H1 (cell line): ENCODE data around the gene GPHB5. TPM values are rescaled to one million over a fixed set of nuclear protein-coding genes. Genes with fewer than 3 reads are reported as not detected.

Experiments
- CTCF ChIA-PET: fragments of 300-600 bp; sonication (Branson Sonifier 250); formaldehyde crosslinking; loops from one replicate; lab custom pipeline; 2021; ENCODE audit not compliant: partially characterized antibody; lab: Charles Lee
- POLR2A ChIA-PET: fragments of 300-600 bp; sonication (Branson Sonifier 250); formaldehyde crosslinking; loops from one replicate; lab custom pipeline; 2021; ENCODE audit warnings: inconsistent platforms; ENCODE audit not compliant: partially characterized antibody; lab: Charles Lee
- DNase-seq, 2 experiments: peaks; one replicate each; pipeline versions ENCODE4 v3.0.0 to v3.0.0-alpha.2; 2010 to 2022; ENCODE audit warnings: low spot score in 2 of 2, low read depth in 1 of 2, mixed read lengths in 1 of 2
- FAIRE-seq: peaks from 2 replicates; lab custom pipeline; 2011; peaks lifted over from hg19 to GRCh38; lab: Jason Lieb, UNC
- H2AFZ ChIP-seq: 2 replicates; pipeline ENCODE4 v1.8.1; 2012; ENCODE audit warnings: low read length, inconsistent platforms
- H2AK5ac ChIP-seq: 2 replicates; pipeline ENCODE4 v1.6.1; 2013; ENCODE audit warnings: low read depth, low read length
- H2BK120ac ChIP-seq: replicated peaks from 2 replicates; pipeline ENCODE3; 2013; ENCODE audit warnings: low read depth, low read length, inconsistent platforms
- H2BK12ac ChIP-seq: 2 replicates; pipeline ENCODE4 v1.6.1; 2013; ENCODE audit warnings: low read depth, low read length
- H2BK15ac ChIP-seq: 2 replicates; pipeline ENCODE4 v1.6.1; 2013; ENCODE audit warnings: low read length
- H2BK20ac ChIP-seq: 2 replicates; pipeline ENCODE4 v1.6.1; 2013; ENCODE audit warnings: low read length
- H2BK5ac ChIP-seq: 2 replicates; pipeline ENCODE4 v1.6.1; 2013; ENCODE audit warnings: low read depth, low read length
- H3K14ac ChIP-seq: 2 replicates; pipeline ENCODE4 v1.6.1; 2013; ENCODE audit warnings: inconsistent platforms; ENCODE audit not compliant: insufficient read length
- H3K18ac ChIP-seq: 2 replicates; pipeline ENCODE4 v1.6.1; 2013; ENCODE audit warnings: low read length; ENCODE audit errors: extremely low read depth
- H3K23ac ChIP-seq: 2 replicates; pipeline ENCODE4 v1.6.1; 2013; ENCODE audit warnings: inconsistent platforms; ENCODE audit not compliant: insufficient read length
- H3K23me2 ChIP-seq: 2 replicates; pipeline ENCODE4 v1.6.1; 2013; ENCODE audit warnings: low read depth, low read length
- H3K27ac ChIP-seq: 2 replicates; pipeline ENCODE4 v1.6.1; 2011; ENCODE audit warnings: low read depth, low read length, inconsistent platforms
- H3K27me3 ChIP-seq, 4 experiments: replicated peaks in 1 of 4; 1 replicate in 1 of 4; 2 replicates in 3 of 4; pipeline versions ENCODE4 v1.6.1 to v1.8.1; 2011 to 2013; ENCODE audit warnings: low read length in 3 of 4, mild to moderate bottlenecking in 3 of 4, inconsistent platforms in 2 of 4, mixed read lengths in 2 of 4, moderate library complexity in 1 of 4; ENCODE audit not compliant: control insufficient read depth in 3 of 4, insufficient read depth in 3 of 4; ENCODE audit errors: extremely low read depth in 1 of 4
- H3K36me3 ChIP-seq, 4 experiments: 2 replicates each; pipeline versions ENCODE4 v1.6.1 to v1.8.1; 2011 to 2013; ENCODE audit warnings: mild to moderate bottlenecking in 4 of 4, low read length in 3 of 4, moderate library complexity in 2 of 4, control low read depth in 1 of 4, inconsistent platforms in 1 of 4; ENCODE audit not compliant: insufficient read depth in 4 of 4, control insufficient read depth in 2 of 4
- H3K4ac ChIP-seq: replicated peaks from 2 replicates; pipeline ENCODE3; 2013; ENCODE audit warnings: low read length, low read depth, mixed read lengths, inconsistent platforms; ENCODE audit not compliant: insufficient read length
- H3K4me1 ChIP-seq, 4 experiments: replicated peaks in 1 of 4; 1 replicate in 1 of 4; 2 replicates in 3 of 4; pipeline versions ENCODE4 v1.6.1 to v1.8.1; 2011 to 2013; ENCODE audit warnings: low read length in 3 of 4, inconsistent platforms in 2 of 4, mixed read lengths in 1 of 4; ENCODE audit not compliant: insufficient read depth in 4 of 4, control insufficient read depth in 3 of 4
- H3K4me2 ChIP-seq, 2 experiments: 2 replicates each; pipeline versions ENCODE4 v1.6.1 to v1.8.1; 2011 to 2013; ENCODE audit warnings: low read depth in 2 of 2, low read length in 2 of 2, control low read depth in 1 of 2, inconsistent platforms in 1 of 2, mild to moderate bottlenecking in 1 of 2; ENCODE audit not compliant: insufficient read depth in 1 of 2
- H3K4me3 ChIP-seq, 4 experiments: fragments of 200-600, 300-600 bp in 1 of 4; sonication (generic), shearing (Covaris generic), sonication (Bioruptor Twin) in 1 of 4; 2 replicates each; pipeline versions ENCODE4 v1.5.1 to v1.8.1; 2011 to 2016; ENCODE audit warnings: low read length in 4 of 4, low read depth in 3 of 4, control low read depth in 2 of 4, inconsistent platforms in 2 of 4, mild to moderate bottlenecking in 2 of 4, mixed read lengths in 1 of 4, moderate library complexity in 1 of 4; ENCODE audit not compliant: insufficient read depth in 2 of 4; ENCODE audit errors: extremely low read depth in 1 of 4
- H3K56ac ChIP-seq: replicated peaks from 2 replicates; pipeline ENCODE3; 2013; ENCODE audit warnings: low read depth, mild to moderate bottlenecking, mixed read lengths, low read length, inconsistent platforms; ENCODE audit not compliant: insufficient read length
- H3K79me1 ChIP-seq: 2 replicates; pipeline ENCODE4 v1.6.1; 2013; ENCODE audit warnings: low read depth, low read length, control low read depth
- H3K79me2 ChIP-seq, 2 experiments: 2 replicates each; pipeline versions ENCODE4 v1.6.1 to v1.8.1; 2012 to 2013; ENCODE audit warnings: low read length in 2 of 2, mild to moderate bottlenecking in 2 of 2, inconsistent platforms in 1 of 2; ENCODE audit not compliant: insufficient read depth in 2 of 2, control insufficient read depth in 1 of 2
- H3K9ac ChIP-seq, 4 experiments: replicated peaks in 1 of 4; 1 replicate in 1 of 4; 2 replicates in 3 of 4; pipeline versions ENCODE4 v1.6.1 to v1.8.1; 2011 to 2013; ENCODE audit warnings: low read depth in 3 of 4, low read length in 3 of 4, control low read depth in 2 of 4, mild to moderate bottlenecking in 2 of 4, moderate library complexity in 2 of 4, inconsistent platforms in 1 of 4; ENCODE audit errors: extremely low read depth in 1 of 4
- H3K9me3 ChIP-seq, 2 experiments: 2 replicates each; pipeline versions ENCODE4 v1.6.1 to v1.8.1; 2012 to 2013; ENCODE audit warnings: mild to moderate bottlenecking in 2 of 2, moderate library complexity in 2 of 2, control low read depth in 1 of 2, inconsistent platforms in 1 of 2, low read depth in 1 of 2, low read length in 1 of 2, mixed read lengths in 1 of 2; ENCODE audit not compliant: insufficient read depth in 2 of 2
- H4K20me1 ChIP-seq, 2 experiments: replicated peaks in 1 of 2; 2 replicates each; pipeline versions ENCODE3 to v1.8.1; 2011 to 2013; ENCODE audit warnings: inconsistent platforms in 2 of 2, low read length in 2 of 2, mild to moderate bottlenecking in 1 of 2; ENCODE audit not compliant: insufficient read depth in 2 of 2, control insufficient read depth in 1 of 2
- H4K5ac ChIP-seq: 2 replicates; pipeline ENCODE4 v1.6.1; 2013; ENCODE audit warnings: low read length, low read depth, mixed read lengths, inconsistent platforms; ENCODE audit not compliant: insufficient read length
- H4K8ac ChIP-seq: 2 replicates; pipeline ENCODE4 v1.8.0; 2013; ENCODE audit warnings: mild to moderate bottlenecking, moderate library complexity, low read length, inconsistent platforms; ENCODE audit not compliant: insufficient read depth; ENCODE audit errors: extremely low read depth
- H4K91ac ChIP-seq: replicated peaks from 2 replicates; pipeline ENCODE3; 2013; ENCODE audit warnings: low read length, mixed read lengths, inconsistent platforms; ENCODE audit not compliant: insufficient read length
- CBX5 ChIP-seq: fragments of 300-800, 300-1000 bp; sonication (generic); IDR thresholded peaks from 2 replicates; pipeline ENCODE4 v1.7.1; 2016; ENCODE audit warnings: antibody characterized with exemption, low read length, low read depth
- CBX8 ChIP-seq: fragments of 300-800, 300-1000 bp; sonication (generic); IDR thresholded peaks from 2 replicates; pipeline ENCODE4 v1.7.1; 2016; ENCODE audit warnings: low read depth, low read length, borderline replicate concordance
- HDAC2 ChIP-seq, 2 experiments: fragments of 300-600 bp in 1 of 2; sonication (generic) in 1 of 2; IDR thresholded peaks; 2 replicates each; pipeline ENCODE4 v1.6.1; 2011 to 2012; ENCODE audit warnings: low read depth in 2 of 2, low read length in 2 of 2, mild to moderate bottlenecking in 2 of 2, moderate library complexity in 2 of 2, borderline replicate concordance in 1 of 2, inconsistent platforms in 1 of 2
- RBBP5 ChIP-seq: IDR thresholded peaks from 2 replicates; pipeline ENCODE4 v1.7.1; 2012; ENCODE audit warnings: low read depth, mild to moderate bottlenecking, inconsistent platforms, low read length, moderate library complexity, borderline replicate concordance
- RNF2 ChIP-seq: fragments of 200-900, 300-1000 bp; sonication (generic); IDR thresholded peaks from 2 replicates; pipeline ENCODE4 v1.7.1; 2016; ENCODE audit warnings: borderline replicate concordance, low read depth, mild to moderate bottlenecking, antibody characterized with exemption, low read length; ENCODE audit not compliant: poor library complexity, severe bottlenecking; ENCODE audit errors: missing control alignments
- TCF12 ChIP-seq: IDR thresholded peaks from 2 replicates; pipeline ENCODE4 v1.6.1; 2011; ENCODE audit warnings: low read depth, mild to moderate bottlenecking, low read length
- ZNF274 ChIP-seq: IDR thresholded peaks from 2 replicates; pipeline ENCODE4 v1.7.0; 2012; ENCODE audit warnings: low read length, borderline replicate concordance; ENCODE audit errors: extremely low read depth
- WGBS, 2 experiments: shearing (Covaris generic) in 1 of 2; methylation state at CpG; one replicate each; pipeline versions ENCODE4 v1.1.6 to v1.1.7; 2013 to 2015; ENCODE audit warnings: low lambda C conversion rate in 2 of 2, mixed read lengths in 2 of 2, inconsistent platforms in 1 of 2, low coverage in 1 of 2, missing lambda C conversion rate in 1 of 2; ENCODE audit not compliant: insufficient replicate concordance in 2 of 2, insufficient coverage in 1 of 2, insufficient read length in 1 of 2; ENCODE audit errors: extremely low coverage in 1 of 2, missing lambda C conversion rate in 1 of 2; 5-methylcytosine and 5-hydroxymethylcytosine counted together
- polyA plus RNA-seq, 7 experiments: library from polyadenylated mRNA; depleted of rRNA in 3 of 7; stranded (reverse) in 5 of 7; unstranded in 2 of 7; fragments of >200 nt in 5 of 7; fragments of 200-250 nt in 2 of 7; gene quantifications; 1 replicate in 5 of 7; 2 replicates in 1 of 7; 4 replicates in 1 of 7; pipeline versions ENCODE4 v1.2.1 to v1.2.3, GENCODE V29; 2011 to 2013; ENCODE audit warnings: missing spikeins in 2 of 7, mixed read lengths in 2 of 7
- total RNA-seq: library from RNA; stranded (reverse); fragmentation: NEBNext Ultra II Directional; extraction: Animal tissue kit (Norgen Biotek cat#: 25700); gene quantifications from 2 replicates; pipeline ENCODE4 v1.2.1, GENCODE V29; 2021

GPHB5 gene
- total and polyA plus RNA-seq, 2 of the 8 experiments (the other 6 are each of a cell fraction or from before 2014, with no cell fraction given), result not detected

DNA sequence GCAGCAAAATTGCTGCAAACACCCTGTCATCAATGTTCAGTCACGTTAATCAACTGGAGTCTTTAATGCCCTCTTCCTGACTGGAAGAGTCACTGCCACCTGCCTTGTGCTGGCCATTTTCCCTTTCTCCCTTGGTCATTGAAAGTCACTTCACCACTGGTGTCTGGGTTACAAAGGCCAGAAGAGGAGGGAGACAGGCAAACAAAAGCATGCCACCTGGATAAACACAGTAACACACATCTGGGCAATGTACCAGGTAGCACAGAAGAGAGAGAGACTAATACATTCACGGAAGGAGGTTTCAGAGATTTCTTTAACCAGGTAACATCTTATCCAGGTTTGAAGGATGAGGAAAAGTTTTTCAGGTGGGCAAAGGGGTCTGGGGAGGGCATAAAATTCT is 32.7 kb downstream of the GPHB5 start:
- Histone ChIP-seq H2BK20ac (no peak overlapping the region), H3K9me3 (no peaks in the 10 kb centered on the region), H3K4me3 (no peak overlapping the region), H3K79me1 (no peaks in the 10 kb centered on the region), H4K8ac (no peak overlapping the region), H3K14ac (no peak overlapping the region), H3K79me2 (no peaks in the 10 kb centered on the region), H3K27me3 (no peaks in the 10 kb centered on the region), H2BK120ac (no peak overlapping the region), H3K4me2 (no peak overlapping the region; a peak in 1 of 4 replicates), H4K5ac (no peak overlapping the region), H2AFZ (no peak overlapping the region), H3K4ac (no peak overlapping the region), H4K91ac (no peak overlapping the region), H3K56ac (no peak overlapping the region)
- no peak for TF ChIP-seq CBX8
- TF ChIP-seq TCF12, result no peak
- no peak for TF ChIP-seq HDAC2 (IDR thresholded peaks at IDR 0.05; ENCODE audit: borderline replicate concordance in 1 of 2, low read depth in 2 of 2, low read length in 2 of 2)
- TF ChIP-seq RBBP5, result no peak
- TF ChIP-seq CBX5, result no peak
- no peak for TF ChIP-seq RNF2
- no peak for TF ChIP-seq ZNF274
- TF ChIP-seq, all 59 proteins: peak for 0
- Histone ChIP-seq H2BK15ac (no peak overlapping the region), H3K4me1 (peaks cover 2 to 6% (median 4%) of the 10 kb centered on the region in 4 experiments; a peak in 5 of 7 replicates), H3K36me3 (no peaks in the 10 kb centered on the region), H3K23ac (no peak overlapping the region), H2BK12ac (no peak overlapping the region), H3K9ac (no peak overlapping the region), H2AK5ac (no peak overlapping the region), H2BK5ac (no peak overlapping the region), H3K18ac (no peak overlapping the region), H4K20me1 (no peaks in the 10 kb centered on the region), H3K23me2 (no peaks in the 10 kb centered on the region; the same call in 1 of the 2 replicates), H3K27ac (no peak overlapping the region)
- ChIA-PET CTCF (no interaction called here), POLR2A (no interaction called here)
- FAIRE-seq, result no peak
- 48% methylated on average over 2 of the region's 2 CpGs; no CpG with 5 or more reads in 1 of the 2 experiments for WGBS, 2 experiments
- DNase-seq, result no peak
